SK-N-MC (cell line): ENCODE results near the gene AK4.

Experiments used
- EZH2 ChIP-seq: fragments of 200-600 bp; sonication (generic); IDR thresholded peaks from one replicate; pipeline ENCODE4 v1.6.1; 2017; ENCODE audit warnings: antibody characterized with exemption
- POLR2AphosphoS5 ChIP-seq: IDR thresholded peaks from 2 replicates; pipeline ENCODE4 v1.6.1; 2012; ENCODE audit warnings: mild to moderate bottlenecking, low read depth, low read length, borderline replicate concordance

- TF ChIP-seq POLR2AphosphoS5 (no peak), EZH2 (no peak)
These were observed 59.3 kb downstream of the AK4 start for GRCh38 chr1:65207317-65207716.
